ENCODE results near the gene ANK2. TPM values are rescaled to one million over a fixed set of nuclear protein-coding genes. Genes with fewer than 3 reads are reported as not detected.

The ANK2 gene
- total RNA-seq, 1 experiment from 2014 or later = 5.6 TPM

DNA sequence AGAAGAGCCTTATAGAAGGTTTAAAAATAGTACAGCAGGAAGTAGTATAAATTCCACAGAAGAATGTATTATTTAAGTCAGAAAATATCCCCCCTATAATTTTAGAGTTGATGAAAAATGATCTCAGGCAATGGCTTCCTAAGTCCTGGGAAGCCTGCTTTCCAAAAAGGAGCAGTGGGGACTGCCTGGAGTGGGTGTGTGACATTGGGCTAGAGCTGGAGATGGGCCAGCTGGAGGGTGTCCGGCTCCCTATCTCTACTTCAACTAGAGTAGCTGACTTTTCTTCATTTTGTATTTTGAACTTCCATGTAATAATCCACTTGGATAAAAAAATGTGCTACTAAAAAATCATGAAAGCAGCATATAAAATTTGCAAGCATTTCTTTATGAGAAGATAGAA is 253.9 kb downstream of the ANK2 start:
- POLR2A ChIA-PET = no interaction called here
- ATAC-seq = no peak
- RAD21 ChIA-PET (ENCODE audit: low non-redundant PET in 1 of 2, low total read pairs in 2 of 2, uncharacterized antibody in 2 of 2, unreplicated experiment in 2 of 2) = no interaction called here
- no peak for TF ChIP-seq RAD21 (IDR thresholded peaks at IDR 0.05; ENCODE audit: low read depth)
- TF ChIP-seq, protein P1, sequence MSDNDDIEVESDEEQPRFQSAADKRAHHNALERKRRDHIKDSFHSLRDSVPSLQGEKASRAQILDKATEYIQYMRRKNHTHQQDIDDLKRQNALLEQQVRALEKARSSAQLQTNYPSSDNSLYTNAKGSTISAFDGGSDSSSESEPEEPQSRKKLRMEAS (IDR thresholded peaks at IDR 0.05) = no peak
- no peak for TF ChIP-seq ZBTB33 (IDR thresholded peaks at IDR 0.05; ENCODE audit: extremely low read depth, insufficient replicate concordance, low read length)
- no peak for TF ChIP-seq SP1 (IDR thresholded peaks at IDR 0.05; ENCODE audit: low read depth)
- TF ChIP-seq ELF1 (IDR thresholded peaks at IDR 0.05; ENCODE audit: borderline replicate concordance, low read depth) = no peak
- no peak for TF ChIP-seq TCF7L2 (IDR thresholded peaks at IDR 0.05; ENCODE audit: borderline replicate concordance, extremely low read depth, insufficient read depth, insufficient read length)
- no peak for TF ChIP-seq CTCF (IDR thresholded peaks at IDR 0.05 in 2 of 3, conservative IDR thresholded peaks at IDR 0.05 in 1 of 3; ENCODE audit: borderline replicate concordance in 1 of 3, insufficient read depth in 1 of 3, low read depth in 2 of 3, low read length in 2 of 3)
- TF ChIP-seq ZNF274 (IDR thresholded peaks at IDR 0.05; ENCODE audit: low read depth, low read length) = no peak
- no peak for TF ChIP-seq EGR1 (IDR thresholded peaks at IDR 0.05; ENCODE audit: low read depth)
- no peak for TF ChIP-seq FOSL1 (IDR thresholded peaks at IDR 0.05; ENCODE audit: low read depth)
- no peak for TF ChIP-seq EZH2phosphoT487 (IDR thresholded peaks at IDR 0.05; ENCODE audit: borderline replicate concordance)
- no peak for TF ChIP-seq EZH2 (IDR thresholded peaks at IDR 0.05)
- no peak for TF ChIP-seq YY1 (IDR thresholded peaks at IDR 0.05; ENCODE audit: extremely low read depth, insufficient replicate concordance, low read depth, low read length)
- TF ChIP-seq, protein P2, sequence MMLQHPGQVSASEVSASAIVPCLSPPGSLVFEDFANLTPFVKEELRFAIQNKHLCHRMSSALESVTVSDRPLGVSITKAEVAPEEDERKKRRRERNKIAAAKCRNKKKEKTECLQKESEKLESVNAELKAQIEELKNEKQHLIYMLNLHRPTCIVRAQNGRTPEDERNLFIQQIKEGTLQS (IDR thresholded peaks at IDR 0.05) = no peak
- TF ChIP-seq SIN3A (IDR thresholded peaks at IDR 0.05; ENCODE audit: low read depth) = no peak
- no peak for TF ChIP-seq CEBPB (IDR thresholded peaks at IDR 0.05; ENCODE audit: low read depth)
- TF ChIP-seq REST (IDR thresholded peaks at IDR 0.05; ENCODE audit: low read depth) = no peak
- no peak for TF ChIP-seq CBX3 (IDR thresholded peaks at IDR 0.05; ENCODE audit: low read depth)
- intact Hi-C loops (cut with micrococcal nuclease) = no loop called here
- H2AFZ ChIP-seq (ENCODE audit: low read depth, low read length, poor library complexity, severe bottlenecking) = no peak overlapping the region
- no peaks in the 10 kb centered on the region for H3K27me3 ChIP-seq (ENCODE audit: insufficient read depth, low read length)
- no peak overlapping the region for H3K4me2 ChIP-seq (ENCODE audit: low read length)
- BruUV-seq (replicated peaks) = no TSS peak
- no peak overlapping the region for H3K4me3 ChIP-seq (replicated peaks in 1 of 2; ENCODE audit: low read depth in 1 of 2, low read length in 2 of 2)
- H3K9me3 ChIP-seq (ENCODE audit: control insufficient read depth in 1 of 2, insufficient read depth in 1 of 2, low read depth in 1 of 2, low read length in 2 of 2) = no peaks in the 10 kb centered on the region
- DNase-seq (ENCODE audit: low read depth, low spot score) = no peak
- no peak overlapping the region for H3K27ac ChIP-seq (ENCODE audit: low read depth, low read length)
- no peaks in the 10 kb centered on the region for H3K36me3 ChIP-seq (ENCODE audit: control insufficient read depth in 1 of 2, insufficient read depth in 2 of 2, low read length in 2 of 2)
- no peaks in the 10 kb centered on the region for H4K20me1 ChIP-seq (ENCODE audit: insufficient read depth)
- H3K9me2 ChIP-seq (ENCODE audit: insufficient read depth) = no peaks in the 10 kb centered on the region
- H3K79me2 ChIP-seq (ENCODE audit: insufficient read depth, low read length) = no peaks in the 10 kb centered on the region
- CTCF ChIA-PET = no interaction called here
- peaks cover 2 to 8% of the 10 kb centered on the region in 2 experiments; a peak in 2 of 4 replicates for H3K4me1 ChIP-seq (ENCODE audit: control insufficient read depth in 1 of 2, insufficient read depth in 2 of 2, low read length in 2 of 2)
- H3K9ac ChIP-seq (ENCODE audit: low read length) = no peak overlapping the region
